Chondrocyte (in vitro differentiated cells): ENCODE data around the gene PAK6. TPM values are rescaled to one million over a fixed set of nuclear protein-coding genes. Genes with fewer than 3 reads are reported as not detected.

Source experiments
- DNase-seq: peaks from one replicate; pipeline ENCODE4 v3.0.0; 2021; ENCODE audit warnings: mixed read lengths, low spot score
- H3K27ac Mint-ChIP-seq: one replicate; pipeline ENCODE4 v1.8.0; 2021; ENCODE audit warnings: mild to moderate bottlenecking, moderate library complexity, mixed read lengths; ENCODE audit not compliant: unreplicated experiment
- H3K27me3 Mint-ChIP-seq: 2 replicates; pipeline ENCODE4 v1.8.0; 2021; ENCODE audit warnings: low read depth, mixed read lengths
- H3K36me3 Mint-ChIP-seq: 2 replicates; pipeline ENCODE4 v1.8.0; 2021; ENCODE audit warnings: low read depth, mixed read lengths
- H3K4me1 Mint-ChIP-seq: 2 replicates; pipeline ENCODE4 v1.8.0; 2021; ENCODE audit warnings: low read depth, mild to moderate bottlenecking, mixed read lengths
- H3K4me3 Mint-ChIP-seq: one replicate; pipeline ENCODE4 v1.8.0; 2021; ENCODE audit warnings: mild to moderate bottlenecking, moderate library complexity, mixed read lengths; ENCODE audit not compliant: unreplicated experiment
- H3K9me3 Mint-ChIP-seq: 2 replicates; pipeline ENCODE4 v1.8.0; 2021; ENCODE audit warnings: low read depth, mixed read lengths
- total RNA-seq: library from RNA; stranded (reverse); gene quantifications from 3 replicates; pipeline ENCODE4 v1.2.1, GENCODE V29; 2021
- TF ChIP-seq, protein P1 (sequence below): fragments of 200-600 bp; sonication (generic); IDR thresholded peaks from 2 replicates; pipeline ENCODE4 v1.5.0; 2021; ENCODE audit warnings: antibody characterized with exemption, mild to moderate bottlenecking, moderate library complexity

The PAK6 gene
- total RNA-seq, 1 donor from 2014 or later, result 0.37 TPM

DNA sequence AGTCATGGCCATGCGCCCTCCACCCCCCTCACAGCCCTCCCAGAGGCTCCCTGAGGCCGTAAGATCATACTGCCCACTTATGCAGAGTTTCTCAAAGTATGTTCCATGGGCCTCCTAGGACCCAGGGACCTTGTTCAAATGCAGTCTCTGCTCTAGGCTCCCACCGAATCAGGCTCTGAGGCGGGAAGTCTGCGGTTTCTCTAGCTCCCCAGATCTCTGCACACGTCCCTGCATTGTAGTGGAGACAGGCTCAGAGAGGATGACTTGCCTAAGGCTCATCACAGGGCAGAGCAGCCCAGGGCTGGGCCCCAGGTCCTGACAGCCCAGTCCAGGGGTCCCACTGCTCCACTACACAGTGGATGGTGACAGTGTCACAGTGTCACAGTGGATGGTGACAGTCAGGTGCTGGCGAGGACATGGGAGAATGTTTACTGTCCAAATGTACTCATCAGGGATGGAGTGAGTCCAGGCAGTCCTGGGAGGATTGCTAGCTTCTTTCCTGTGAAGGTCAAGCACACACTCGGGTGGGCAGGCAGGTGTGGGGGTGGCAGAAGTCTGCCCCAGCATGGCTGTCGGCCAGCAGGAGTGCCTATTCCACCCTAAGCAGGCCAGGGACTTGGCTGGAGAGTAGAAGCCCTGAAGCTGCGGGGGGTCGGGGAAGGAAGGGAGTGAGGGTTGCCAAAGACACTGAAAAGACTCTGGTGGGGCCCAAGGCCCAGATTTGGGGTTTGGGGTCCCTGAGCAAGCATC, 31.6 kb downstream of the PAK6 start:
- DNase-seq, result no peak
- peaks cover 7% of the 10 kb centered on the region for H3K4me1 Mint-ChIP-seq
- no peaks in the 10 kb centered on the region for H3K27me3 Mint-ChIP-seq
- no peaks in the 10 kb centered on the region for H3K9me3 Mint-ChIP-seq
- no peak overlapping the region for H3K27ac Mint-ChIP-seq
- TF ChIP-seq, protein P1, sequence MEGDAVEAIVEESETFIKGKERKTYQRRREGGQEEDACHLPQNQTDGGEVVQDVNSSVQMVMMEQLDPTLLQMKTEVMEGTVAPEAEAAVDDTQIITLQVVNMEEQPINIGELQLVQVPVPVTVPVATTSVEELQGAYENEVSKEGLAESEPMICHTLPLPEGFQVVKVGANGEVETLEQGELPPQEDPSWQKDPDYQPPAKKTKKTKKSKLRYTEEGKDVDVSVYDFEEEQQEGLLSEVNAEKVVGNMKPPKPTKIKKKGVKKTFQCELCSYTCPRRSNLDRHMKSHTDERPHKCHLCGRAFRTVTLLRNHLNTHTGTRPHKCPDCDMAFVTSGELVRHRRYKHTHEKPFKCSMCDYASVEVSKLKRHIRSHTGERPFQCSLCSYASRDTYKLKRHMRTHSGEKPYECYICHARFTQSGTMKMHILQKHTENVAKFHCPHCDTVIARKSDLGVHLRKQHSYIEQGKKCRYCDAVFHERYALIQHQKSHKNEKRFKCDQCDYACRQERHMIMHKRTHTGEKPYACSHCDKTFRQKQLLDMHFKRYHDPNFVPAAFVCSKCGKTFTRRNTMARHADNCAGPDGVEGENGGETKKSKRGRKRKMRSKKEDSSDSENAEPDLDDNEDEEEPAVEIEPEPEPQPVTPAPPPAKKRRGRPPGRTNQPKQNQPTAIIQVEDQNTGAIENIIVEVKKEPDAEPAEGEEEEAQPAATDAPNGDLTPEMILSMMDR, result no peak
- H3K4me3 Mint-ChIP-seq, result no peak overlapping the region
- H3K36me3 Mint-ChIP-seq, result no peaks in the 10 kb centered on the region

DNA sequence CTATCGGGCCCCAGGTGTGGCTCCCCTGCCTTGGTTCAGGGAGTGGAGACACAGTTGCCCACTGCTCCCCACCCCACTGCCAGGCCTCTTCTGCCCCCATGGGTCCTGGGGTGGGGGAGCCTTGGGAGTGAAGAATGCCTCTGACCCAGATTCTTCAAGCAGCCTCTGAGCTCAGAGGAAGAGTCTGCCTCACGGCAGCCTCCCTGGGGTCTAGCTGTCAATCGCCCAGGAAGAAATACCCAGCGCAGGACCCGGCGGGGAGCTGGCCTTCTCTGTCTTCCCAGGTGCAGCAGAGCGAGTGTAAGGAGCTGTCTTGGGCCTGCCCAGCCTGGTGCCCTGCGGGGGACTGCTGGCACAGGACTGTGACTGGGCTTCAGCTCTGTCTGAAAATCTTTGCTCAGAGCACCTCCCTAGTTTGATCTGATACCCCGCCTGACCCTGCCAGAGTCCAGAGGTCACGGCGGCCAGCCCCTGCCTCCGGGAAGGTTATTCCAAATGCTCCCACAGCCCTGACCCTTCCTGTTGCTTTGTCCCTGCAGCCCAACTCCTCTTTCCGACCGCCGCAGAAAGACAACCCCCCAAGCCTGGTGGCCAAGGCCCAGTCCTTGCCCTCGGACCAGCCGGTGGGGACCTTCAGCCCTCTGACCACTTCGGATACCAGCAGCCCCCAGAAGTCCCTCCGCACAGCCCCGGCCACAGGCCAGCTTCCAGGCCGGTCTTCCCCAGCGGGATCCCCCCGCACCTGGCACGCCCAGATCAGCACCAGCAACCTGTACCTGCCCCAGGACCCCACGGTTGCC, 33.0 kb downstream of the PAK6 start:
- TF ChIP-seq, protein P1, result no peak
- Mint-ChIP-seq H3K4me1 (peaks cover 2% of the 10 kb centered on the region), H3K4me3 (no peak overlapping the region), H3K27ac (no peak overlapping the region), H3K27me3 (no peaks in the 10 kb centered on the region), H3K36me3 (no peaks in the 10 kb centered on the region), H3K9me3 (no peaks in the 10 kb centered on the region)
- DNase-seq, result no peak

DNA sequence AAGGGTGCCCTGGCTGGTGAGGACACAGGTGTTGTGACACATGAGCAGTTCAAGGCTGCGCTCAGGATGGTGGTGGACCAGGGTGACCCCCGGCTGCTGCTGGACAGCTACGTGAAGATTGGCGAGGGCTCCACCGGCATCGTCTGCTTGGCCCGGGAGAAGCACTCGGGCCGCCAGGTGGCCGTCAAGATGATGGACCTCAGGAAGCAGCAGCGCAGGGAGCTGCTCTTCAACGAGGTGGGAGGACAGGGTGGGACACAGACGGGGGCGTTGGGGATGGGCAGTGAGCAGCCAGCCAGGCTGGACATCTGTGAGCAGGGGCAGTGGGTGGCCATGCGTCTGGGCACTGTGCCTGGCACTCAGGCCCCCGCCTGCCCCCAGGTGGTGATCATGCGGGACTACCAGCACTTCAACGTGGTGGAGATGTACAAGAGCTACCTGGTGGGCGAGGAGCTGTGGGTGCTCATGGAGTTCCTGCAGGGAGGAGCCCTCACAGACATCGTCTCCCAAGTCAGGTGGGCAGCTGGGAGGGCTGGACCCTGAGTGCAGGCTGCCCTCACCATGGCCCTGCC, 33.7 kb downstream of the PAK6 start:
- H3K9me3 Mint-ChIP-seq, result no peaks in the 10 kb centered on the region
- no peaks in the 10 kb centered on the region for H3K4me1 Mint-ChIP-seq
- H3K27me3 Mint-ChIP-seq, result no peaks in the 10 kb centered on the region
- TF ChIP-seq, protein P1, result peak; percentile 43
- no peak overlapping the region for H3K27ac Mint-ChIP-seq
- no peak overlapping the region for H3K4me3 Mint-ChIP-seq
- no peak for DNase-seq
- H3K36me3 Mint-ChIP-seq, result no peaks in the 10 kb centered on the region

DNA sequence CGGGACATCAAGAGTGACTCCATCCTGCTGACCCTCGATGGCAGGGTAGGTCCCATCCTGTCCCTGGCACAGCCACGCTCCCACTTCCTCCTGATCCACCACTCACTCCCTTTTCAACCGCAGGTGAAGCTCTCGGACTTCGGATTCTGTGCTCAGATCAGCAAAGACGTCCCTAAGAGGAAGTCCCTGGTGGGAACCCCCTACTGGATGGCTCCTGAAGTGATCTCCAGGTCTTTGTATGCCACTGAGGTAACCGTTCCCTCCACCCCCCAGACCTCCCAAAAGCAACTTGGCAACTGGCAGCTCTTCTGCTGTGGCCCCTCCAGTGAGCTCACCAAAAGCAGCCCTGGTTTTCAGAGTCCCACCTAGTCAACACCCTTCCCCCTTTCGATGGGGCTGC, 34.6 kb downstream of the PAK6 start:
- no peaks in the 10 kb centered on the region for H3K36me3 Mint-ChIP-seq
- H3K27me3 Mint-ChIP-seq, result peaks cover 5% of the 10 kb centered on the region
- DNase-seq, result no peak
- no peaks in the 10 kb centered on the region for H3K9me3 Mint-ChIP-seq
- H3K27ac Mint-ChIP-seq, result no peak overlapping the region
- H3K4me1 Mint-ChIP-seq, result no peaks in the 10 kb centered on the region
- no peak overlapping the region for H3K4me3 Mint-ChIP-seq
- TF ChIP-seq, protein P1, result no peak
